Endothelial cell of umbilical vein (primary cell): ENCODE data around the gene TOM1. TPM values are rescaled to one million over a fixed set of nuclear protein-coding genes. Genes with fewer than 3 reads are reported as not detected.

Source experiments
- BruUV-seq: library from RNA; stranded (reverse); fragments of 400-500 nt; replicated peaks from 2 replicates; lab custom pipeline; 2021; lab: Mats Ljungman, UMichigan
- CTCF ChIA-PET: fragments of 300-600, 350-600 bp; sonication (Branson Sonifier 250); formaldehyde crosslinking; loops from one replicate; lab custom pipeline; 2021; ENCODE audit warnings: antibody characterized with exemption, inconsistent platforms; lab: Charles Lee
- POLR2A ChIA-PET: fragments of 300-600, 350-600 bp; sonication (Branson Sonifier 250); formaldehyde crosslinking; loops from one replicate; lab custom pipeline; 2021; ENCODE audit warnings: antibody characterized with exemption, inconsistent platforms; lab: Charles Lee
- DNase-seq: peaks from one replicate; pipeline ENCODE4 v3.0.0-alpha.2; 2011; ENCODE audit warnings: low read depth, low spot score
- FAIRE-seq: peaks from 2 replicates; lab custom pipeline; 2011; peaks lifted over from hg19 to GRCh38; lab: Jason Lieb, UNC
- H2AFZ ChIP-seq: 2 replicates; pipeline ENCODE4 v1.6.0; 2012; ENCODE audit warnings: low read depth, low read length, control low read depth, inconsistent platforms
- H3K27ac ChIP-seq: 2 replicates; pipeline ENCODE4 v1.5.1; 2011; ENCODE audit warnings: low read depth, mild to moderate bottlenecking, control low read depth, low read length, moderate library complexity; ENCODE audit not compliant: insufficient read depth
- H3K27me3 ChIP-seq, 2 experiments: 2 replicates each; pipeline versions ENCODE4 v1.6.0 to v1.6.1; 2011; ENCODE audit warnings: low read length in 2 of 2, mixed read lengths in 1 of 2; ENCODE audit not compliant: control insufficient read depth in 2 of 2, insufficient read depth in 2 of 2
- H3K36me3 ChIP-seq, 2 experiments: 2 replicates in 1 of 2; 3 replicates in 1 of 2; pipeline ENCODE4 v1.5.1; 2011; ENCODE audit warnings: low read length in 2 of 2, mild to moderate bottlenecking in 1 of 2, moderate library complexity in 1 of 2; ENCODE audit not compliant: control insufficient read depth in 2 of 2, insufficient read depth in 2 of 2; ENCODE audit errors: extremely low read depth in 1 of 2
- H3K4me1 ChIP-seq: 3 replicates; pipeline ENCODE4 v1.5.1; 2011; ENCODE audit warnings: mild to moderate bottlenecking, low read length; ENCODE audit not compliant: control insufficient read depth, insufficient read depth; ENCODE audit errors: extremely low read depth
- H3K4me2 ChIP-seq: 2 replicates; pipeline ENCODE4 v1.6.1; 2011; ENCODE audit warnings: low read length, control low read depth, mixed read lengths; ENCODE audit not compliant: insufficient read depth
- H3K4me3 ChIP-seq, 3 experiments: fragments of 200-600 bp in 1 of 3; sonication (generic), shearing (Covaris generic) in 1 of 3; replicated peaks in 1 of 3; 2 replicates each; pipeline ENCODE4 v1.5.1; 2011 to 2016; ENCODE audit warnings: control low read depth in 3 of 3, low read length in 3 of 3, mild to moderate bottlenecking in 2 of 3, inconsistent platforms in 1 of 3, low read depth in 1 of 3, moderate library complexity in 1 of 3; ENCODE audit not compliant: insufficient read depth in 1 of 3
- H3K79me2 ChIP-seq: 2 replicates; pipeline ENCODE4 v1.6.0; 2012; ENCODE audit warnings: low read length, inconsistent platforms; ENCODE audit not compliant: control insufficient read depth, insufficient read depth
- H3K9ac ChIP-seq: replicated peaks from 2 replicates; pipeline ENCODE3; 2011; ENCODE audit warnings: low read length, control low read depth; ENCODE audit not compliant: insufficient read depth; ENCODE audit errors: extremely low read depth
- H3K9me1 ChIP-seq: replicated peaks from 3 replicates; pipeline ENCODE4 v1.6.0; 2011; ENCODE audit warnings: mild to moderate bottlenecking, low read length; ENCODE audit not compliant: control insufficient read depth, insufficient read depth; ENCODE audit errors: extremely low read depth
- H3K9me3 ChIP-seq: replicated peaks from 2 replicates; pipeline ENCODE4 v1.5.1; 2012; ENCODE audit warnings: low read length, inconsistent platforms; ENCODE audit not compliant: control insufficient read depth, insufficient read depth
- H4K20me1 ChIP-seq: replicated peaks from 2 replicates; pipeline ENCODE3; 2011; ENCODE audit warnings: mild to moderate bottlenecking, low read length; ENCODE audit not compliant: control insufficient read depth, insufficient read depth; ENCODE audit errors: extremely low read depth
- EZH2 ChIP-seq: IDR thresholded peaks from 2 replicates; pipeline ENCODE4 v1.6.1; 2012; ENCODE audit warnings: borderline replicate concordance, low read depth, mild to moderate bottlenecking, moderate library complexity, low read length, inconsistent platforms; ENCODE audit not compliant: severe bottlenecking
- GATA2 ChIP-seq: IDR thresholded peaks from 2 replicates; pipeline ENCODE4 v1.7.0; 2011; ENCODE audit warnings: low read depth, mild to moderate bottlenecking, moderate library complexity, mixed read lengths, low read length; ENCODE audit not compliant: insufficient read length, insufficient read depth
- MYC ChIP-seq: IDR thresholded peaks from one replicate; pipeline ENCODE4 v1.6.1; 2011; ENCODE audit warnings: mild to moderate bottlenecking, low read depth, low read length
- POLR2A ChIP-seq: IDR thresholded peaks from 2 replicates; pipeline ENCODE4 v1.6.1; 2012; ENCODE audit warnings: low read depth, mild to moderate bottlenecking, control low read depth, low read length
- POLR2AphosphoS5 ChIP-seq: IDR thresholded peaks from 2 replicates; pipeline ENCODE4 v1.6.1; 2012; ENCODE audit warnings: low read depth, mild to moderate bottlenecking, control low read depth, low read length, moderate library complexity; ENCODE audit not compliant: insufficient read depth
- dilution Hi-C: fragments of 300-500 bp; cut with MboI; formaldehyde crosslinking; loops from one replicate; pipeline ENCODE4 v1.15.0; 2019; ENCODE audit warnings: low sequenced_read_pairs; ENCODE audit not compliant: extremely low pct_ligation_motif_present
- intact Hi-C: fragments of 100-400 bp; cut with micrococcal nuclease; formaldehyde crosslinking; loops from one replicate; pipeline ENCODE4 v1.10.0; 2022
- polyA plus RNA-seq, 4 experiments: library from polyadenylated mRNA; depleted of rRNA in 3 of 4; stranded (reverse) in 3 of 4; unstranded in 1 of 4; fragments of >200 nt; gene quantifications; 2 replicates each; pipeline versions ENCODE4 v1.2.1 to v1.2.3, GENCODE V29; 2011 to 2012; ENCODE audit warnings: missing spikeins in 1 of 4
- total RNA-seq: library from RNA; stranded (reverse); gene quantifications from 2 replicates; pipeline ENCODE4 v1.2.3, GENCODE V29; 2021
- TF ChIP-seq, protein P1 (sequence below), 2 donors: IDR thresholded peaks; 1 replicate in 1 of 2; 2 replicates in 1 of 2; pipeline ENCODE4 v1.5.1; 2011; ENCODE audit warnings: low read length in 2 of 2, mild to moderate bottlenecking in 2 of 2, moderate library complexity in 2 of 2, control low read depth in 1 of 2, inconsistent platforms in 1 of 2, low read depth in 1 of 2; ENCODE audit not compliant: insufficient read depth in 1 of 2; ENCODE audit errors: extremely low read depth in 1 of 2

TOM1 gene
- total and polyA plus RNA-seq, 2 donors (not counting 3 experiments of a cell fraction or from before 2014, with no cell fraction given), result 36.4 to 74.4 TPM

- TF ChIP-seq, protein P1, sequence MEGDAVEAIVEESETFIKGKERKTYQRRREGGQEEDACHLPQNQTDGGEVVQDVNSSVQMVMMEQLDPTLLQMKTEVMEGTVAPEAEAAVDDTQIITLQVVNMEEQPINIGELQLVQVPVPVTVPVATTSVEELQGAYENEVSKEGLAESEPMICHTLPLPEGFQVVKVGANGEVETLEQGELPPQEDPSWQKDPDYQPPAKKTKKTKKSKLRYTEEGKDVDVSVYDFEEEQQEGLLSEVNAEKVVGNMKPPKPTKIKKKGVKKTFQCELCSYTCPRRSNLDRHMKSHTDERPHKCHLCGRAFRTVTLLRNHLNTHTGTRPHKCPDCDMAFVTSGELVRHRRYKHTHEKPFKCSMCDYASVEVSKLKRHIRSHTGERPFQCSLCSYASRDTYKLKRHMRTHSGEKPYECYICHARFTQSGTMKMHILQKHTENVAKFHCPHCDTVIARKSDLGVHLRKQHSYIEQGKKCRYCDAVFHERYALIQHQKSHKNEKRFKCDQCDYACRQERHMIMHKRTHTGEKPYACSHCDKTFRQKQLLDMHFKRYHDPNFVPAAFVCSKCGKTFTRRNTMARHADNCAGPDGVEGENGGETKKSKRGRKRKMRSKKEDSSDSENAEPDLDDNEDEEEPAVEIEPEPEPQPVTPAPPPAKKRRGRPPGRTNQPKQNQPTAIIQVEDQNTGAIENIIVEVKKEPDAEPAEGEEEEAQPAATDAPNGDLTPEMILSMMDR (IDR thresholded peaks at IDR 0.05; ENCODE audit: extremely low read depth in 1 of 2, insufficient read depth in 1 of 2, low read depth in 1 of 2, low read length in 2 of 2), result no peak
- TF ChIP-seq EZH2 (no peak), GATA2 (no peak), MYC (no peak), POLR2AphosphoS5 (no peak), POLR2A (no peak)
- Histone ChIP-seq H3K4me1 (peaks cover 14% of the 10 kb centered on the region), H3K4me3 (no peak overlapping the region), H3K9me3 (no peaks in the 10 kb centered on the region), H3K9ac (no peak overlapping the region), H3K4me2 (no peak overlapping the region), H3K27ac (no peak overlapping the region), H3K36me3 (no peaks in the 10 kb centered on the region), H4K20me1 (no peaks in the 10 kb centered on the region), H3K27me3 (no peaks in the 10 kb centered on the region), H3K79me2 (no peaks in the 10 kb centered on the region), H2AFZ (no peak overlapping the region), H3K9me1 (no peaks in the 10 kb centered on the region)
- intact Hi-C loops (loop anchor here (5.0 to 10.0 kb wide), 2 partner anchors 561 to 713 kb away; no protein-coding TSS in a partner anchor), dilution Hi-C loops (no loop called here)
- DNase-seq (no peak), FAIRE-seq (no peak)
- BruUV-seq, result no TSS peak
- CTCF ChIA-PET, result interaction anchor here (2.3 to 2.4 kb wide), 2 partner anchors 8 to 23 kb away, joined by 8 to 9 read pairs; no protein-coding TSS in a partner anchor
- POLR2A ChIA-PET, result no interaction called here
These were observed 54.4 kb downstream of the TOM1 start for GRCh38 chr22:35354068-35354467.
